Liver (tissue), 9 donors: ENCODE results near the gene ERCC4. TPM values are rescaled to one million over a fixed set of nuclear protein-coding genes. Genes with fewer than 3 reads are reported as not detected.

ENCODE experiments used
- DNase-seq: peaks from one replicate; pipeline ENCODE4 v3.0.0-alpha.2; 2017; ENCODE audit warnings: low spot score
- H3K27ac ChIP-seq, 2 donors: one replicate each; pipeline ENCODE4 v1.7.0; 2013; ENCODE audit warnings: inconsistent platforms in 2 of 2, low read length in 2 of 2, control low read depth in 1 of 2, low read depth in 1 of 2, mild to moderate bottlenecking in 1 of 2
- H3K27me3 ChIP-seq, 4 donors: one replicate each; pipeline versions ENCODE4 v1.6.1 to v1.7.0; 2013; ENCODE audit warnings: low read length in 3 of 4, inconsistent platforms in 1 of 4, mild to moderate bottlenecking in 1 of 4, moderate library complexity in 1 of 4; ENCODE audit not compliant: control insufficient read depth in 4 of 4, insufficient read depth in 4 of 4
- H3K36me3 ChIP-seq, 4 donors: one replicate each; pipeline versions ENCODE4 v1.6.1 to v1.7.0; 2013; ENCODE audit warnings: low read length in 3 of 4, mild to moderate bottlenecking in 3 of 4, low read depth in 1 of 4, moderate library complexity in 1 of 4; ENCODE audit not compliant: control insufficient read depth in 4 of 4, insufficient read depth in 3 of 4
- H3K4me1 ChIP-seq, 4 donors: one replicate each; pipeline versions ENCODE4 v1.6.1 to v1.7.0; 2013; ENCODE audit warnings: low read length in 3 of 4, mild to moderate bottlenecking in 3 of 4, moderate library complexity in 1 of 4; ENCODE audit not compliant: control insufficient read depth in 4 of 4, insufficient read depth in 4 of 4
- H3K4me3 ChIP-seq, 3 donors: one replicate each; pipeline versions ENCODE4 v1.6.1 to v1.7.0; 2013; ENCODE audit warnings: low read length in 3 of 3, control low read depth in 1 of 3, low read depth in 1 of 3, mild to moderate bottlenecking in 1 of 3
- H3K9ac ChIP-seq, 2 donors: one replicate each; pipeline ENCODE4 v1.7.0; 2013; ENCODE audit warnings: low read length in 2 of 2, mild to moderate bottlenecking in 2 of 2, moderate library complexity in 2 of 2, control low read depth in 1 of 2, low read depth in 1 of 2
- H3K9me3 ChIP-seq, 4 donors: one replicate each; pipeline versions ENCODE4 v1.6.1 to v1.7.0; 2013; ENCODE audit warnings: low read length in 3 of 4; ENCODE audit not compliant: control insufficient read depth in 4 of 4
- ATF3 ChIP-seq: IDR thresholded peaks from 2 replicates; pipeline ENCODE4 v1.6.1; 2016; ENCODE audit warnings: antibody characterized with exemption
- CTCF ChIP-seq: fragments of 150-350 bp; IDR thresholded peaks from 2 replicates; pipeline ENCODE4 v1.5.1; 2017; ENCODE audit warnings: improper control_type of control experiment, low read depth, low read length; ENCODE audit not compliant: missing input control
- EGR1 ChIP-seq, 2 donors: IDR thresholded peaks; 2 replicates each; pipeline ENCODE4 v1.6.1; 2016 to 2018; ENCODE audit warnings: antibody characterized with exemption in 2 of 2, low read depth in 2 of 2
- FOXA1 ChIP-seq: IDR thresholded peaks from 2 replicates; pipeline ENCODE4 v1.6.1; 2016; ENCODE audit warnings: antibody characterized with exemption
- FOXA2 ChIP-seq: IDR thresholded peaks from 2 replicates; pipeline ENCODE4 v1.6.1; 2016; ENCODE audit warnings: antibody characterized with exemption
- GABPA ChIP-seq, 2 donors: IDR thresholded peaks in 1 of 2; conservative IDR thresholded peaks in 1 of 2; 2 replicates each; pipeline ENCODE4 v1.6.1; 2016; ENCODE audit warnings: antibody characterized with exemption in 2 of 2, mild to moderate bottlenecking in 1 of 2, moderate library complexity in 1 of 2
- HNF4A ChIP-seq, 2 donors: conservative IDR thresholded peaks; 2 replicates each; pipeline ENCODE4 v1.6.1; 2016; ENCODE audit warnings: antibody characterized with exemption in 2 of 2, mild to moderate bottlenecking in 2 of 2
- HNF4G ChIP-seq: IDR thresholded peaks from 2 replicates; pipeline ENCODE4 v1.6.1; 2016; ENCODE audit warnings: antibody characterized with exemption
- JUND ChIP-seq, 2 donors: IDR thresholded peaks; 2 replicates each; pipeline ENCODE4 v1.6.1; 2016; ENCODE audit warnings: antibody characterized with exemption in 2 of 2
- MAX ChIP-seq: IDR thresholded peaks from 2 replicates; pipeline ENCODE4 v1.6.1; 2016; ENCODE audit warnings: antibody characterized with exemption
- NR2F2 ChIP-seq: IDR thresholded peaks from 2 replicates; pipeline ENCODE4 v1.6.1; 2016; ENCODE audit warnings: antibody characterized with exemption
- RAD21 ChIP-seq, 2 donors: IDR thresholded peaks; 2 replicates each; pipeline ENCODE4 v1.6.1; 2016; ENCODE audit warnings: antibody characterized with exemption in 2 of 2, mild to moderate bottlenecking in 2 of 2
- RXRA ChIP-seq, 2 donors: IDR thresholded peaks; 2 replicates each; pipeline ENCODE4 v1.6.1; 2017 to 2018; ENCODE audit warnings: antibody characterized with exemption in 2 of 2, mild to moderate bottlenecking in 1 of 2
- YY1 ChIP-seq: IDR thresholded peaks from 2 replicates; pipeline ENCODE4 v1.6.1; 2016; ENCODE audit warnings: antibody characterized with exemption, mild to moderate bottlenecking
- ZBTB33 ChIP-seq: IDR thresholded peaks from 2 replicates; pipeline ENCODE4 v1.6.1; 2016; ENCODE audit warnings: antibody characterized with exemption
- WGBS: extraction: QIAGEN DNeasy Blood & Tissue Kit; methylation state at CpG from one replicate; pipeline ENCODE4 v1.1.7; 2013; 5-methylcytosine and 5-hydroxymethylcytosine counted together
- polyA plus RNA-seq, 2 donors: library from polyadenylated mRNA; stranded (reverse) in 1 of 2; unstranded in 1 of 2; fragments of 200-250 nt in 1 of 2; fragments of >200 nt in 1 of 2; fragmentation: Nextera tagmentation in 1 of 2; extraction: Ambion mirVana in 1 of 2; gene quantifications; one replicate each; pipeline versions ENCODE4 v1.2.1 to v1.2.3, GENCODE V29; 2013 to 2015
- total RNA-seq, 2 donors: library from RNA; depleted of rRNA; stranded (reverse); fragments of >200 nt; gene quantifications; one replicate each; pipeline ENCODE4 v1.2.3, GENCODE V29; 2014
- donor health status: healthy.
- donor health status: healthy.
- donor health status: healthy.
- donor health status: healthy.
- donor health status: healthy.

The ERCC4 gene
- total and polyA plus RNA-seq, 4 donors, result 1.6 to 11.1 (median 4.9) TPM

- no peak overlapping the region for H3K27ac ChIP-seq
- TF ChIP-seq EGR1 (IDR thresholded peaks at IDR 0.05; ENCODE audit: low read depth in 2 of 2) (no peak), HNF4A (conservative IDR thresholded peaks at IDR 0.05) (no peak), GABPA (IDR thresholded peaks at IDR 0.05 in 1 of 2, conservative IDR thresholded peaks at IDR 0.05 in 1 of 2) (no peak), JUND (IDR thresholded peaks at IDR 0.05) (no peak), NR2F2 (no peak), MAX (no peak), RXRA (IDR thresholded peaks at IDR 0.05) (no peak), FOXA1 (no peak), HNF4G (no peak), FOXA2 (no peak), RAD21 (IDR thresholded peaks at IDR 0.05) (no peak), ATF3 (no peak), YY1 (no peak), CTCF (no peak)
- 92% methylated on average over 4 of the region's 4 CpGs for WGBS
These were observed 24.9 kb downstream of the ERCC4 start for GRCh38 chr16:13944816-13945215.

GRCh38 chr16:13945744-13946485, 26.0 kb downstream of the ERCC4 start:
- H3K9ac ChIP-seq, result no peak overlapping the region
- DNase-seq, result no peak
- no peaks in the 10 kb centered on the region for H3K9me3 ChIP-seq
- H3K4me1 ChIP-seq, result peaks cover 0 to 10% (median under 1%) of the 10 kb centered on the region in 4 donors
- no peaks in the 10 kb centered on the region for H3K27me3 ChIP-seq
- no peak overlapping the region for H3K4me3 ChIP-seq
- peak; percentile 24 to 48 for TF ChIP-seq HNF4A (conservative IDR thresholded peaks at IDR 0.05)
- TF ChIP-seq MAX, result no peak
- H3K27ac ChIP-seq, result no peak overlapping the region
- 71% methylated on average over 9 of the region's 9 CpGs for WGBS
- H3K36me3 ChIP-seq, result peaks cover 8 to 31% (median 28%) of the 10 kb centered on the region in 4 donors

More at GRCh38 chr16:13944816-13945215, 24.9 kb downstream of the ERCC4 start:
- no peak overlapping the region for H3K9ac ChIP-seq
- no peaks in the 10 kb centered on the region for H3K9me3 ChIP-seq
- H3K36me3 ChIP-seq, result peaks cover 8 to 31% (median 28%) of the 10 kb centered on the region in 4 donors
- H3K4me3 ChIP-seq, result no peak overlapping the region
- H3K4me1 ChIP-seq, result peaks cover 0 to 18% (median 5%) of the 10 kb centered on the region in 4 donors
- DNase-seq, result no peak
- H3K27me3 ChIP-seq, result no peaks in the 10 kb centered on the region

GRCh38 chr16:13948086-13948485, 28.1 kb downstream of the ERCC4 start:
- Histone ChIP-seq H3K9me3 (no peaks in the 10 kb centered on the region), H3K27ac (no peak overlapping the region), H3K4me1 (peaks cover 0 to 10% (median 0%) of the 10 kb centered on the region in 4 donors), H3K4me3 (no peak overlapping the region), H3K36me3 (peaks cover 8 to 31% (median 28%) of the 10 kb centered on the region in 4 donors), H3K27me3 (no peaks in the 10 kb centered on the region), H3K9ac (no peak overlapping the region)
- 94% methylated on average over 9 of the region's 9 CpGs for WGBS
- TF ChIP-seq FOXA2 (no peak), HNF4G (no peak), ZBTB33 (no peak), NR2F2 (no peak)
- no peak for DNase-seq
